ENCODE measurements around the gene CSRNP3. TPM values are rescaled to one million over a fixed set of nuclear protein-coding genes. Genes with fewer than 3 reads are reported as not detected.

Gene CSRNP3
- total RNA-seq, 3 donors from 2014 or later (not counting 1 experiment from before 2014, with no cell fraction given) = not detected

DNA sequence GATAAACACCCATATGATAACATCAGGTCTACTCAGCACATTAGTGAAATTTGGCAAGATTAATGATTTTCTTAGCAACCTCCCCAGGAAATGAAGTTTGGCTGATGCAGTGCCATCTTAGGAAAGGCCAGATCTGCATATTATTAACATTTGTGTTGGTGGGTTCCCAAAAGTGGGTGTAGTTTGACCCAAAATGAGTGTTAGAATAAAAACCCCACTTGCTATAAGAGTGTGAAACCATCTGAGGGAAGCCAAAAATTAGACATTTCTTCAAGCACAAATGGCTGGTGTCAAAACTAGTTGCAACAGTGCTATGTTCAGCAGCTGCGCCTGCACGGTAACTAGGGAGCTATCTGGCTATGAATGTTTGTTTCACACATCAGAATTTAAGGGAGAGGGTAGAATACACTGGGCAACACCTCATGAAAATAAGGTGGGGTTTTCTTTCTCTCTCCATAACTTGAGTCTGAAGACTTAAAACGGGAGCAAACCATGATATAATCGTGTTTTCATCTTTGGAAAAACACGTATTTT, 15.9 kb upstream of the CSRNP3 start:
- no peaks in the 10 kb centered on the region for H3K9me3 ChIP-seq (ENCODE audit: control insufficient read depth, insufficient read depth, low read length)
- Mint-ChIP-seq H3K27me3 (ENCODE audit: low read depth in 2 of 2) (no peaks in the 10 kb centered on the region), H3K36me3 (no peaks in the 10 kb centered on the region), H3K4me3 (no peak overlapping the region), H3K9me3 (peaks cover 0 to 2% of the 10 kb centered on the region in 2 donors), H3K27ac (peak overlapping the region; percentile 8 to 14), H3K4me1 (peaks cover 23 to 27% of the 10 kb centered on the region in 2 donors)
- H3K4me3 ChIP-seq (ENCODE audit: low read length) = no peak overlapping the region
- H3K4me1 ChIP-seq (ENCODE audit: control insufficient read depth, insufficient read depth, low read length) = no peaks in the 10 kb centered on the region
- H3K36me3 ChIP-seq (ENCODE audit: control insufficient read depth, insufficient read depth, low read length) = no peaks in the 10 kb centered on the region
- 76% methylated on average over 5 of the region's 5 CpGs for WGBS (ENCODE audit: insufficient coverage)
- peak; percentile 26 to 85 (median 49) for ATAC-seq
- intact Hi-C loops (cut with micrococcal nuclease) = no loop called here
- no peak for DNase-seq
- H3K27ac ChIP-seq (ENCODE audit: low read length) = no peak overlapping the region
- TF ChIP-seq CTCF (IDR thresholded peaks at IDR 0.05) = no peak
- H3K27me3 ChIP-seq (ENCODE audit: control insufficient read depth, insufficient read depth, low read length) = no peaks in the 10 kb centered on the region

- H3K27me3 Mint-ChIP-seq (ENCODE audit: low read depth in 2 of 2) = no peaks in the 10 kb centered on the region
- H3K4me1 ChIP-seq (ENCODE audit: control insufficient read depth, insufficient read depth, low read length) = no peaks in the 10 kb centered on the region
- peaks cover 0 to 2% of the 10 kb centered on the region in 2 donors for H3K9me3 Mint-ChIP-seq
- intact Hi-C loops (cut with micrococcal nuclease) = no loop called here
- WGBS (ENCODE audit: insufficient coverage) = no CpG with 5 or more reads among the region's 1 CpG
- no peaks in the 10 kb centered on the region for H3K36me3 Mint-ChIP-seq
- no peaks in the 10 kb centered on the region for H3K9me3 ChIP-seq (ENCODE audit: control insufficient read depth, insufficient read depth, low read length)
- ATAC-seq = no peak
- no peak for TF ChIP-seq CTCF (IDR thresholded peaks at IDR 0.05)
- peaks cover 23 to 30% of the 10 kb centered on the region in 2 donors for H3K4me1 Mint-ChIP-seq
- H3K27ac ChIP-seq (ENCODE audit: low read length) = no peak overlapping the region
- peak overlapping the region in 1 of 2 donors; percentile 35 for H3K27ac Mint-ChIP-seq
- DNase-seq = no peak
- H3K36me3 ChIP-seq (ENCODE audit: control insufficient read depth, insufficient read depth, low read length) = no peaks in the 10 kb centered on the region
- no peaks in the 10 kb centered on the region for H3K27me3 ChIP-seq (ENCODE audit: control insufficient read depth, insufficient read depth, low read length)
- H3K4me3 Mint-ChIP-seq = no peak overlapping the region
- H3K4me3 ChIP-seq (ENCODE audit: low read length) = no peak overlapping the region
Measured at GRCh38 chr2:165454905-165455304, 14.6 kb upstream of the CSRNP3 start.

- Mint-ChIP-seq H3K4me3 (no peak overlapping the region), H3K27ac (no peak overlapping the region), H3K36me3 (no peaks in the 10 kb centered on the region), H3K9me3 (peaks cover 0 to 2% of the 10 kb centered on the region in 2 donors), H3K27me3 (ENCODE audit: low read depth in 2 of 2) (no peaks in the 10 kb centered on the region), H3K4me1 (peaks cover 18 to 20% of the 10 kb centered on the region in 2 donors)
- H3K36me3 ChIP-seq (ENCODE audit: control insufficient read depth, insufficient read depth, low read length) = no peaks in the 10 kb centered on the region
- no peak for DNase-seq
- no CpG with 5 or more reads among the region's 1 CpG for WGBS (ENCODE audit: insufficient coverage)
- no peaks in the 10 kb centered on the region for H3K27me3 ChIP-seq (ENCODE audit: control insufficient read depth, insufficient read depth, low read length)
- H3K27ac ChIP-seq (ENCODE audit: low read length) = no peak overlapping the region
- TF ChIP-seq CTCF (IDR thresholded peaks at IDR 0.05) = no peak
- ATAC-seq = no peak
- H3K4me1 ChIP-seq (ENCODE audit: control insufficient read depth, insufficient read depth, low read length) = no peaks in the 10 kb centered on the region
- no peak overlapping the region for H3K4me3 ChIP-seq (ENCODE audit: low read length)
- H3K9me3 ChIP-seq (ENCODE audit: control insufficient read depth, insufficient read depth, low read length) = no peaks in the 10 kb centered on the region
- intact Hi-C loops (cut with micrococcal nuclease) = no loop called here
Measured at GRCh38 chr2:165456027-165456426, 13.5 kb upstream of the CSRNP3 start.

DNA sequence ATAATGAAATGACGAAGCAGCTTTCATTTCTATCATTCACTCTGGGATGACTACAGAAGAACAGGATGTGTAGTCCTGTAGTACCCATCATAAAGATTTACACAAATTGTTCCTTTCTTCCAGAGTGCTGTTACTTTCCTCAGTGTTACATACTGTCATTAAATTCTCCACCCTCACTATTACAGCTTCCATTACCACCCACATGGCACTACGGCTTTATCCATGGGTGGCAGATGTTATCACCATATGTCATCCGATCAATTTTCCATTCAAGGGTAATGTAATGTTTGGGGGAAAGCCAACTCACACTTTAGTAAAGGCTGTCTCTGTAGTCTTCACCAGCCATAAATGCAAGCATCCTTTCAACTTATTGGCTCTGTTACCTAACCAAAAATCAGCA, 7.1 kb upstream of the CSRNP3 start:
- intact Hi-C loops (cut with micrococcal nuclease) = no loop called here

More for the DNA sequence above, 7.1 kb upstream of the CSRNP3 start:
- H3K27me3 Mint-ChIP-seq (ENCODE audit: low read depth in 2 of 2) = no peaks in the 10 kb centered on the region
- no peak for ATAC-seq
- no peaks in the 10 kb centered on the region for H3K9me3 Mint-ChIP-seq
- DNase-seq = no peak
- no peaks in the 10 kb centered on the region for H3K36me3 Mint-ChIP-seq
- H3K4me3 Mint-ChIP-seq = no peak overlapping the region
- Histone ChIP-seq H3K27me3 (ENCODE audit: control insufficient read depth, insufficient read depth, low read length) (no peaks in the 10 kb centered on the region), H3K4me3 (ENCODE audit: low read length) (no peak overlapping the region), H3K27ac (ENCODE audit: low read length) (no peak overlapping the region), H3K4me1 (ENCODE audit: control insufficient read depth, insufficient read depth, low read length) (no peaks in the 10 kb centered on the region), H3K9me3 (ENCODE audit: control insufficient read depth, insufficient read depth, low read length) (no peaks in the 10 kb centered on the region), H3K36me3 (ENCODE audit: control insufficient read depth, insufficient read depth, low read length) (no peaks in the 10 kb centered on the region)
- no peak overlapping the region for H3K27ac Mint-ChIP-seq
- peaks cover 0 to 5% of the 10 kb centered on the region in 2 donors for H3K4me1 Mint-ChIP-seq
- TF ChIP-seq CTCF (IDR thresholded peaks at IDR 0.05) = no peak
- 100% methylated on average over 1 of the region's 3 CpGs for WGBS (ENCODE audit: insufficient coverage)
